Kidney epithelial cell (primary cell): Measurements from ENCODE around the gene GNA14. TPM values are rescaled to one million over a fixed set of nuclear protein-coding genes. Genes with fewer than 3 reads are reported as not detected.

Source experiments
- DNase-seq: peaks from one replicate; pipeline ENCODE4 v3.0.0-alpha.2; 2010; ENCODE audit warnings: low read depth
- H3K27me3 ChIP-seq: 2 replicates; pipeline ENCODE4 v1.6.0; 2011; ENCODE audit warnings: low read length; ENCODE audit not compliant: control insufficient read depth, insufficient read depth
- H3K36me3 ChIP-seq: 2 replicates; pipeline ENCODE4 v1.5.1; 2011; ENCODE audit warnings: low read length; ENCODE audit not compliant: control insufficient read depth, insufficient read depth
- H3K4me3 ChIP-seq: 2 replicates; pipeline ENCODE4 v1.5.1; 2011; ENCODE audit warnings: low read depth, mild to moderate bottlenecking, control low read depth, low read length
- total RNA-seq: library from RNA; depleted of rRNA; stranded (reverse); fragments of >200 nt; gene quantifications from 2 replicates; pipeline ENCODE4 v1.2.3, GENCODE V29; 2015
- TF ChIP-seq, protein P1 (sequence below): IDR thresholded peaks from 2 replicates; pipeline ENCODE4 v1.5.1; 2011; ENCODE audit warnings: mild to moderate bottlenecking, moderate library complexity, low read length, control low read depth, inconsistent platforms; ENCODE audit not compliant: insufficient read depth, poor library complexity, severe bottlenecking

The GNA14 gene
- total RNA-seq, 1 donor from 2014 or later = 0.63 TPM

DNA sequence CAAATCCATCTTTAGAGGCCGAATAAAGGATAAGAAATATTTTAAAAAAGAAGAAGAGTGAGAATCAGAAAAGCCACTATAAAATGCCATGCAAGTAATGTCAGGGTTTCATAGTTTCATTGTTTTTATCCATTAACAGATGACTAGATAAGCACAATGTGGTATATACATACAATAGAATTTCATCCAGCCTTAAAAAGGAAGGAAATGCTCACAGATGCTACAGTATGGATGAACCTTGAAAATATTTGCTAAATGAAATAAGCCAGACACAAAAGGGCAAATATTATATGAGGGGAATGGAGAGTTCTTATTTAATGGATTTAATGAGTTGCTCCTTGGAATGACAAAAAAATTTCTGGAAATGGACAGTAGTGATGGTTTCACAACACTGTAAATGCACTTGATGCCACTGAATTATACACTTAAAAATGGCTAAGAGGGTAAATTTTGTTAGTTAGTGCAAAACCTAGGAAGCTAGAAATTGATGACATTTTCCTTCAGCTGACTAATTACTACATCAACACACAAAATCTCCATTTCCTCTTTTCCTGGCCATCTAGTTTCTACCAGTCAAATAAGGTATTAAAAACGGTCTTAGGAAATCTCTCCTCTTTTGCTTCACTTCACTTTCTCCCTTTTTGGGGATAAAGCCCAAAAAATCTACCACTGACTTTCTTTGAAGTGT is 86.6 kb downstream of the GNA14 start:
- TF ChIP-seq, protein P1, sequence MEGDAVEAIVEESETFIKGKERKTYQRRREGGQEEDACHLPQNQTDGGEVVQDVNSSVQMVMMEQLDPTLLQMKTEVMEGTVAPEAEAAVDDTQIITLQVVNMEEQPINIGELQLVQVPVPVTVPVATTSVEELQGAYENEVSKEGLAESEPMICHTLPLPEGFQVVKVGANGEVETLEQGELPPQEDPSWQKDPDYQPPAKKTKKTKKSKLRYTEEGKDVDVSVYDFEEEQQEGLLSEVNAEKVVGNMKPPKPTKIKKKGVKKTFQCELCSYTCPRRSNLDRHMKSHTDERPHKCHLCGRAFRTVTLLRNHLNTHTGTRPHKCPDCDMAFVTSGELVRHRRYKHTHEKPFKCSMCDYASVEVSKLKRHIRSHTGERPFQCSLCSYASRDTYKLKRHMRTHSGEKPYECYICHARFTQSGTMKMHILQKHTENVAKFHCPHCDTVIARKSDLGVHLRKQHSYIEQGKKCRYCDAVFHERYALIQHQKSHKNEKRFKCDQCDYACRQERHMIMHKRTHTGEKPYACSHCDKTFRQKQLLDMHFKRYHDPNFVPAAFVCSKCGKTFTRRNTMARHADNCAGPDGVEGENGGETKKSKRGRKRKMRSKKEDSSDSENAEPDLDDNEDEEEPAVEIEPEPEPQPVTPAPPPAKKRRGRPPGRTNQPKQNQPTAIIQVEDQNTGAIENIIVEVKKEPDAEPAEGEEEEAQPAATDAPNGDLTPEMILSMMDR = no peak
- Histone ChIP-seq H3K27me3 (no peaks in the 10 kb centered on the region), H3K36me3 (no peaks in the 10 kb centered on the region), H3K4me3 (no peak overlapping the region)
- DNase-seq = no peak

DNA sequence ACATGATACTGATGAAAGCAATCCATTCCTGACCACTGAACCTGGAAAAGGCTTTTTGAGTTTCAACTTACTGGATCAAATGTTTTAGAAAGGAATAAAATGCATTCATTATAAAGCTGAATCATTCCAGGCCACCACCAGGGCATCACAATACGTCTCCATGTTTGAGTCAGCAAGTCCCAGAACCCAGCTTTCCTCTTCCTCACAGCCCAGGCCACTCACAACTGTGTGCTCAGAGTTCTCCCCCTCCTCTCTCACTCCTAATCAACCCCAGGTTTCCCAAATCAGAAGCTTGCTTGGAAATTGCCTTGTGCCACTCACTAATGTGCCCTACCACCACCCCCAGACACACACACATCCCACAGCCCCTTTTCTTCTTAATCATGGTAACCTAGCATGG is 91.7 kb downstream of the GNA14 start:
- DNase-seq = no peak
- TF ChIP-seq, protein P1 = no peak
- H3K27me3 ChIP-seq = no peaks in the 10 kb centered on the region
- no peaks in the 10 kb centered on the region for H3K36me3 ChIP-seq
- no peak overlapping the region for H3K4me3 ChIP-seq

DNA sequence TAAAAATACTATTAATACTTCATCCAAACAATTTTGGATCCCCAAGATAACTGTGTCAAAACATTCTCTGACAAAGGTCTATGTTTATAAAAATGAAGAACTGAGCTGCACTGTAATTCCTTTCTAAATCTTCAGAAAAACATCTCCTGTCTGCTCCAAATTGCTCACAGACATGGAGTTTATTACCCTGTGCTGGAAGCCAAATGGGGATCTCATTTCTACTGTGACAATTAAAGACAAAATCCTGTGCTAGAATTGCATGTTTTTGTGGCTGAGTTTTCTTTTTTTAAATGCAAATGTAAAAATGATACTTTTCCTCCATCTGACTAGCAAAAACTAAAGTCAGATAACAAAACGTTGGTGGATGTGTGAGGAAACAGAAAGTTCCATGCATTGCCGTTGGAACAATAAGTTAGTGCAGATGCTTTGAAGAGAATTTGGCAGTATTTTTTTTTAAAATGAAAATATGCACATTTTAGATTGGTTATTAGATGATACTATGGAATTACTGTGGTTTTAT is 93.5 kb downstream of the GNA14 start:
- H3K36me3 ChIP-seq = no peaks in the 10 kb centered on the region
- TF ChIP-seq, protein P1 = no peak
- H3K4me3 ChIP-seq = no peak overlapping the region
- no peak for DNase-seq
- no peaks in the 10 kb centered on the region for H3K27me3 ChIP-seq

DNA sequence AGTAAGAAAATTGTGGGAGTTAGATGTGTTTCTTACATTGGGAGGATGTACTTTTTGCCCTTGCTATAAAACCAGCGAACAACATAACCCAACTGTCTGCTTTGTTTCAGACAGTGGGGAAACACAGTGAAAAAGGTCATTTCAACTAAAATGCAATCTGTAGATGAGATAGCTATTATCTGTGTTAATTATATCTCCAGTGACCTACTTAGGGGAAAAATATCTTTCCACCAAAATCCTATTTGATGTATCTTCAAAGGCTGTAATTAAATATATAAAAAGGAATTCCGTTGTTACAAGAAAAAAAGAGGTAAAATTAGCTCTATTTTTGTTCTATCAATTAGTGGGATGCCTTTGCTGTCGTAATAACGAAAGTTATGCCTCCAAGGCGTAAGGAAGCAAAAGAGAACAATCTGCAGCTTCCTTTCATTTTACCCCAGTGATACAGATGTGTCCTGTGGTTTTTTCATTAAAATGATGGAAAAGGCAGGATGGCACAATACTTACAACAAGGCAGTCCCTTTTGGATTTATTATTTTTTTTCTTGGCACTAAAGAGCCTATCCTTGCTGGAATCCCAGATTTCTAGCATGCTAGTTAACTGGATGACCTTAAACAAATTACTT is 100.9 kb downstream of the GNA14 start:
- TF ChIP-seq, protein P1 = no peak
- H3K36me3 ChIP-seq = no peaks in the 10 kb centered on the region
- DNase-seq = no peak
- no peak overlapping the region for H3K4me3 ChIP-seq
- no peaks in the 10 kb centered on the region for H3K27me3 ChIP-seq

DNA sequence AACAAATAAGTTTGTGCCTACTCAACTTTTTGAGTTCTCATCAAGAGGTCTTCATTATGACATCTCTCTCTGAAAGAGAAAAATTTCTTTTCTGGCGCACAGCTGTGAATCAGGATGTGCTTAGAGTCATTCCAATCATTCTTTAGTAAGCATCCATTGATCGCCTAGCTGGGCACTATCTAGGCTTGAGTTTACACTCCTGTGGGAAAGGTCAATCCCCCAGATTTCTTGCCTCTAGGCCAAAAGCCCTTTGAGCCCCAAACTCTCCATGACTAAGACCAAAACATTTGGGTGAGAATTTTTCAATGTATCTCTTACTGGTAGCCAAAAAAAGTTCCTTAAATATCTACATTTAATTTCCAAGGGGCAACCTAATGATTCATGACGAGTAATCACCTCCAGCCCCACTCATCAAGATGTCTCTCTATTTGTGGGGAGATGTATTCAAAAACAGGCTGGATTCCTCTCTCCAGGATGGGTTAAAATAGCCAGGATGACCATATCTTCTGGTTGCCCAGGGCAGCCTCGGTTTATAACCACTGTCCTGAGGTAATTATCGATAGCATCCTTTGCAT is 101.7 kb downstream of the GNA14 start:
- no peak overlapping the region for H3K4me3 ChIP-seq
- TF ChIP-seq, protein P1 = no peak

More for the DNA sequence above, 101.7 kb downstream of the GNA14 start:
- no peak for DNase-seq
- Histone ChIP-seq H3K36me3 (no peaks in the 10 kb centered on the region), H3K27me3 (no peaks in the 10 kb centered on the region)
